A549 (cell line): Measurements from ENCODE around the gene TXNRD2.

ENCODE experiments used
- EP300 ChIP-seq, 2 experiments: fragments of >200 bp; sonication (Bioruptor Twin); formaldehyde crosslinking; IDR thresholded peaks; 2 replicates in 1 of 2; 3 replicates in 1 of 2; pipeline ENCODE4 v1.6.1; 2016 to 2017
- JUN ChIP-seq, 2 experiments: fragments of >200 bp; sonication (Bioruptor Twin); formaldehyde crosslinking; IDR thresholded peaks; 2 replicates in 1 of 2; 3 replicates in 1 of 2; pipeline ENCODE4 v1.6.1; 2016 to 2017
- MYC ChIP-seq: IDR thresholded peaks from 2 replicates; pipeline ENCODE4 v1.6.1; 2012; ENCODE audit warnings: mild to moderate bottlenecking, inconsistent platforms, low read length, improper control_type of control experiment, borderline replicate concordance
- POLR2A ChIP-seq: IDR thresholded peaks from 2 replicates; pipeline ENCODE4 v1.6.1; 2012; ENCODE audit warnings: mild to moderate bottlenecking, low read length
- RAD21 ChIP-seq, 2 experiments: fragments of >200 bp in 1 of 2; sonication (Bioruptor Twin) in 1 of 2; formaldehyde crosslinking in 1 of 2; IDR thresholded peaks in 1 of 2; conservative IDR thresholded peaks in 1 of 2; 2 replicates in 1 of 2; 3 replicates in 1 of 2; pipeline ENCODE4 v1.6.1; 2012 to 2018; ENCODE audit warnings: inconsistent platforms in 1 of 2
- RNF2 ChIP-seq: fragments of 200-600 bp; sonication (generic); IDR thresholded peaks from 2 replicates; pipeline ENCODE4 v1.6.1; 2016; ENCODE audit warnings: low read depth, mild to moderate bottlenecking, antibody characterized with exemption, moderate library complexity, borderline replicate concordance
- SMC3 ChIP-seq: fragments of >200 bp; sonication (Bioruptor Twin); formaldehyde crosslinking; IDR thresholded peaks from 3 replicates; pipeline ENCODE4 v1.6.1; 2018; ENCODE audit warnings: inconsistent platforms
- TF ChIP-seq, protein P1 (sequence below): fragments of >200 bp; sonication (Bioruptor Twin); formaldehyde crosslinking; IDR thresholded peaks from 3 replicates; pipeline ENCODE4 v1.5.1; 2016
- TF ChIP-seq, protein P2 (sequence below): fragments of 150-350 bp; IDR thresholded peaks from 2 replicates; pipeline ENCODE4 v1.6.1; 2014; ENCODE audit warnings: low read depth, mild to moderate bottlenecking, low read length
- TF ChIP-seq, protein P3 (sequence below): IDR thresholded peaks from 2 replicates; pipeline ENCODE4 v1.6.1; 2012
- TF ChIP-seq, protein P4 (sequence below): fragments of 200-600 bp; sonication (generic); IDR thresholded peaks from 2 replicates; pipeline ENCODE4 v1.6.1; 2016; ENCODE audit warnings: antibody characterized with exemption, mild to moderate bottlenecking, moderate library complexity

DNA sequence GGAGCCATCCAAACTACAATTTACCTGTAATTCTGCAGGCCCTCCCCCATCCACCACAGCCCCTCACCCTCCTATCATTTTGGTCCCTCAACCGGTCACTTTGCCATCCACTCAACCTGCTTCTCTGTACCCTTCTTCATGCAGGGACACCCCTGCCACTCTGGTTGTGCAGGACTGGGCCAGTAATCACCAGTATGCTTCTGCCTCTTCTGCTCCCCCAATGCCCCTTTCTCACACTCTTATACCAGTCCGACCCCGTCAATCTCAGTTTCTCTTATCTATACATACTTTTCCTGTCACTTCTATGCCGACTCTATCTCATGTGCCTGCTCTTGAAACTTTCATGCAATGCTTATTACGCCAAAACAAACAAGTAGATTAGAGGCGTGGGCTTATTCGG, 5.1 kb downstream of the TXNRD2 start:
- no peak for TF ChIP-seq POLR2A
- TF ChIP-seq, protein P1, sequence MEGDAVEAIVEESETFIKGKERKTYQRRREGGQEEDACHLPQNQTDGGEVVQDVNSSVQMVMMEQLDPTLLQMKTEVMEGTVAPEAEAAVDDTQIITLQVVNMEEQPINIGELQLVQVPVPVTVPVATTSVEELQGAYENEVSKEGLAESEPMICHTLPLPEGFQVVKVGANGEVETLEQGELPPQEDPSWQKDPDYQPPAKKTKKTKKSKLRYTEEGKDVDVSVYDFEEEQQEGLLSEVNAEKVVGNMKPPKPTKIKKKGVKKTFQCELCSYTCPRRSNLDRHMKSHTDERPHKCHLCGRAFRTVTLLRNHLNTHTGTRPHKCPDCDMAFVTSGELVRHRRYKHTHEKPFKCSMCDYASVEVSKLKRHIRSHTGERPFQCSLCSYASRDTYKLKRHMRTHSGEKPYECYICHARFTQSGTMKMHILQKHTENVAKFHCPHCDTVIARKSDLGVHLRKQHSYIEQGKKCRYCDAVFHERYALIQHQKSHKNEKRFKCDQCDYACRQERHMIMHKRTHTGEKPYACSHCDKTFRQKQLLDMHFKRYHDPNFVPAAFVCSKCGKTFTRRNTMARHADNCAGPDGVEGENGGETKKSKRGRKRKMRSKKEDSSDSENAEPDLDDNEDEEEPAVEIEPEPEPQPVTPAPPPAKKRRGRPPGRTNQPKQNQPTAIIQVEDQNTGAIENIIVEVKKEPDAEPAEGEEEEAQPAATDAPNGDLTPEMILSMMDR = no peak
- TF ChIP-seq EP300 (IDR thresholded peaks at IDR 0.05) = no peak
- TF ChIP-seq, protein P2, sequence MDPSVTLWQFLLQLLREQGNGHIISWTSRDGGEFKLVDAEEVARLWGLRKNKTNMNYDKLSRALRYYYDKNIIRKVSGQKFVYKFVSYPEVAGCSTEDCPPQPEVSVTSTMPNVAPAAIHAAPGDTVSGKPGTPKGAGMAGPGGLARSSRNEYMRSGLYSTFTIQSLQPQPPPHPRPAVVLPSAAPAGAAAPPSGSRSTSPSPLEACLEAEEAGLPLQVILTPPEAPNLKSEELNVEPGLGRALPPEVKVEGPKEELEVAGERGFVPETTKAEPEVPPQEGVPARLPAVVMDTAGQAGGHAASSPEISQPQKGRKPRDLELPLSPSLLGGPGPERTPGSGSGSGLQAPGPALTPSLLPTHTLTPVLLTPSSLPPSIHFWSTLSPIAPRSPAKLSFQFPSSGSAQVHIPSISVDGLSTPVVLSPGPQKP = no peak
- no peak for TF ChIP-seq SMC3
- no peak for TF ChIP-seq JUN (IDR thresholded peaks at IDR 0.05)
- TF ChIP-seq MYC = no peak
- no peak for TF ChIP-seq RNF2
- no peak for TF ChIP-seq RAD21 (conservative IDR thresholded peaks at IDR 0.05 in 1 of 2, IDR thresholded peaks at IDR 0.05 in 1 of 2)
- TF ChIP-seq, protein P3, sequence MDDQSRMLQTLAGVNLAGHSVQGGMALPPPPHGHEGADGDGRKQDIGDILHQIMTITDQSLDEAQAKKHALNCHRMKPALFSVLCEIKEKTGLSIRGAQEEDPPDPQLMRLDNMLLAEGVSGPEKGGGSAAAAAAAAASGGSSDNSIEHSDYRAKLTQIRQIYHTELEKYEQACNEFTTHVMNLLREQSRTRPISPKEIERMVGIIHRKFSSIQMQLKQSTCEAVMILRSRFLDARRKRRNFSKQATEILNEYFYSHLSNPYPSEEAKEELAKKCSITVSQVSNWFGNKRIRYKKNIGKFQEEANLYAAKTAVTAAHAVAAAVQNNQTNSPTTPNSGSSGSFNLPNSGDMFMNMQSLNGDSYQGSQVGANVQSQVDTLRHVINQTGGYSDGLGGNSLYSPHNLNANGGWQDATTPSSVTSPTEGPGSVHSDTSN = no peak
- TF ChIP-seq, protein P4, sequence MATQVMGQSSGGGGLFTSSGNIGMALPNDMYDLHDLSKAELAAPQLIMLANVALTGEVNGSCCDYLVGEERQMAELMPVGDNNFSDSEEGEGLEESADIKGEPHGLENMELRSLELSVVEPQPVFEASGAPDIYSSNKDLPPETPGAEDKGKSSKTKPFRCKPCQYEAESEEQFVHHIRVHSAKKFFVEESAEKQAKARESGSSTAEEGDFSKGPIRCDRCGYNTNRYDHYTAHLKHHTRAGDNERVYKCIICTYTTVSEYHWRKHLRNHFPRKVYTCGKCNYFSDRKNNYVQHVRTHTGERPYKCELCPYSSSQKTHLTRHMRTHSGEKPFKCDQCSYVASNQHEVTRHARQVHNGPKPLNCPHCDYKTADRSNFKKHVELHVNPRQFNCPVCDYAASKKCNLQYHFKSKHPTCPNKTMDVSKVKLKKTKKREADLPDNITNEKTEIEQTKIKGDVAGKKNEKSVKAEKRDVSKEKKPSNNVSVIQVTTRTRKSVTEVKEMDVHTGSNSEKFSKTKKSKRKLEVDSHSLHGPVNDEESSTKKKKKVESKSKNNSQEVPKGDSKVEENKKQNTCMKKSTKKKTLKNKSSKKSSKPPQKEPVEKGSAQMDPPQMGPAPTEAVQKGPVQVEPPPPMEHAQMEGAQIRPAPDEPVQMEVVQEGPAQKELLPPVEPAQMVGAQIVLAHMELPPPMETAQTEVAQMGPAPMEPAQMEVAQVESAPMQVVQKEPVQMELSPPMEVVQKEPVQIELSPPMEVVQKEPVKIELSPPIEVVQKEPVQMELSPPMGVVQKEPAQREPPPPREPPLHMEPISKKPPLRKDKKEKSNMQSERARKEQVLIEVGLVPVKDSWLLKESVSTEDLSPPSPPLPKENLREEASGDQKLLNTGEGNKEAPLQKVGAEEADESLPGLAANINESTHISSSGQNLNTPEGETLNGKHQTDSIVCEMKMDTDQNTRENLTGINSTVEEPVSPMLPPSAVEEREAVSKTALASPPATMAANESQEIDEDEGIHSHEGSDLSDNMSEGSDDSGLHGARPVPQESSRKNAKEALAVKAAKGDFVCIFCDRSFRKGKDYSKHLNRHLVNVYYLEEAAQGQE = no peak
